Sigmoid colon (tissue), 7 donors: ENCODE measurements around the gene ZSCAN12. TPM values are rescaled to one million over a fixed set of nuclear protein-coding genes. Genes with fewer than 3 reads are reported as not detected.
"Not testable (repeated sequence)": the region's sequence is repeated elsewhere in the genome, so short reads cannot be mapped to it uniquely, and the experiment has no call there.

Experiments used
- DNase-seq: peaks from one replicate; pipeline ENCODE4 v3.0.0-alpha.2; 2019
- H3K27ac ChIP-seq, 4 donors: fragments of 200-600 bp; sonication (generic); one replicate each; pipeline ENCODE4 v1.5.1; 2016 to 2019; ENCODE audit warnings: mild to moderate bottlenecking in 1 of 4
- H3K27me3 ChIP-seq, 3 donors: fragments of 200-600 bp; sonication (generic); one replicate each; pipeline ENCODE4 v1.5.1; 2019; ENCODE audit warnings: mild to moderate bottlenecking in 1 of 3
- H3K36me3 ChIP-seq, 4 donors: fragments of 200-600 bp; sonication (generic); one replicate each; pipeline ENCODE4 v1.5.1; 2016 to 2019
- H3K4me1 ChIP-seq, 4 donors: fragments of 200-600 bp; sonication (generic); one replicate each; pipeline ENCODE4 v1.5.1; 2017 to 2019
- H3K4me3 ChIP-seq, 4 donors: fragments of 200-600 bp; sonication (generic); one replicate each; pipeline ENCODE4 v1.5.1; 2017 to 2019; ENCODE audit warnings: mild to moderate bottlenecking in 2 of 4, moderate library complexity in 1 of 4
- H3K9me3 ChIP-seq, 4 donors: fragments of 200-600 bp in 3 of 4; sonication (generic) in 3 of 4; one replicate each; pipeline versions ENCODE4 v1.5.1 to v1.6.1; 2013 to 2019
- CTCF ChIP-seq, 4 experiments: fragments of 450-650 bp in 3 of 4; fragments of 200-600 bp in 1 of 4; IDR thresholded peaks; one replicate each; pipeline ENCODE4 v1.5.1; 2016 to 2019; ENCODE audit warnings: antibody characterized with exemption in 4 of 4, mild to moderate bottlenecking in 3 of 4, moderate library complexity in 2 of 4
- EP300 ChIP-seq, 4 donors: sonication (generic); formaldehyde crosslinking; IDR thresholded peaks; one replicate each; pipeline ENCODE4 v1.6.1; 2017; ENCODE audit warnings: antibody characterized with exemption in 4 of 4
- POLR2A ChIP-seq, 2 donors: fragments of 450-650 bp; IDR thresholded peaks; one replicate each; pipeline ENCODE4 v1.6.1; 2016; ENCODE audit warnings: antibody characterized with exemption in 2 of 2, mild to moderate bottlenecking in 2 of 2, moderate library complexity in 2 of 2
- POLR2AphosphoS5 ChIP-seq, 4 donors: sonication (generic); formaldehyde crosslinking; IDR thresholded peaks; one replicate each; pipeline ENCODE4 v1.6.1; 2017; ENCODE audit warnings: antibody characterized with exemption in 4 of 4
- WGBS, 2 donors: extraction: QIAGEN DNeasy Blood & Tissue Kit; methylation state at CpG; one replicate each; pipeline ENCODE4 v1.1.7; 2013; 5-methylcytosine and 5-hydroxymethylcytosine counted together
- intact Hi-C: fragments of 100-400 bp; cut with DNase I; formaldehyde crosslinking; loops from one replicate; pipeline ENCODE4 v1.15.1; 2023
- polyA plus RNA-seq, 3 donors: library from polyadenylated mRNA; stranded (reverse); fragments of 200-250 nt; gene quantifications; one replicate each; pipeline ENCODE4 v1.2.3, GENCODE V29; 2013
- total RNA-seq, 4 donors: library from RNA; depleted of rRNA; stranded (reverse); fragments of >200 nt; gene quantifications; one replicate each; pipeline ENCODE4 v1.1.0, GENCODE V29; 2016
- donor health status: healthy with polysubstance abuse.
- donor health status: Bipolar disorder and iron deficiency.
- donor health status: healthy.

ZSCAN12 gene
- total and polyA plus RNA-seq, 7 donors: 1.4 to 7.5 (median 6.1) TPM

DNA sequence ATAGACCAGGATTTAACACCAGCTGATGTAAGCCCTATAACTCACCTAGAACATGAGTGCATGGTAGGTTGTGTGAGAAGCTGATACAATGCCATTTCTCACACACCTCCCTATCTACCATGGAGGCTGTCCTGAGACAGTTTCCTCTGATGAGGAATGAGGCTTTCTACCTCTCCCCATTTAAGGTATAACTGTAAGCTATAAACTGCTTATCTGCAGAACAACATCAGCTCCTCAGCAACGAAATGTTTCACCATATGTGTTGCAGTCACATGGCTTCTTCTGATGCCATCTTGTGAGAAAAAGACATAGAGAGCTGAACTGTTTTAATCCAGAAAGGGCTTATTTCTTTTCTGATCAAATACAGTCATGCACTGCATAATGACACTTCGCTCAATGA, 29.1 kb downstream of the ZSCAN12 start:
- no peak for DNase-seq
- H3K4me1 ChIP-seq: no peaks in the 10 kb centered on the region
- no peak overlapping the region for H3K27ac ChIP-seq
- no peaks in the 10 kb centered on the region for H3K27me3 ChIP-seq
- no peak overlapping the region for H3K4me3 ChIP-seq
- intact Hi-C loops: no loop called here
- peaks cover under 1 to 35% (median 11%) of the 10 kb centered on the region in 4 donors for H3K36me3 ChIP-seq
- H3K9me3 ChIP-seq: no peaks in the 10 kb centered on the region
- TF ChIP-seq POLR2AphosphoS5 (IDR thresholded peaks at IDR 0.05): no peak
- no peak for TF ChIP-seq EP300 (IDR thresholded peaks at IDR 0.05)
- no peak for TF ChIP-seq CTCF (IDR thresholded peaks at IDR 0.05)
- no peak for TF ChIP-seq POLR2A (IDR thresholded peaks at IDR 0.05)
- WGBS, 2 donors: 71 to 90% methylated on average over 2 of the region's 2 CpGs

DNA sequence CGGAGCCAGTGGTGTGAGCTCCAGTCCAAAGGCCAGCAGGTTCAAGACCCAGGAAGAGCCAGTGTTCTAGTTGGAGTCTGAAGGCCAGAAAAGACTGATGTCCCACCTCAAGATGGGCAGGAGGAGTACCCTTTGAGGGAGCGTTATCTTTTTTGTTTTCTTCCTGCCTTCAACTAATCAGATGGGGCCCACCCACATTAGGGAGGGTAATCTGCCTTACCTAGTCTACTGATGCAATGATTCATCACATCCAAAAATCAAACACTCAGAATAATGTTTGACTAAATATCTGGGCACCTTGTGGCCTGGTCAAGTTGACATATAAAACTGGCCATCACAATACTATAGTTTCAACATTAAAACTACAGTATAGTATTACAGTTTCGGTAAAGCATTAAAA, 30.1 kb downstream of the ZSCAN12 start:
- no peak overlapping the region for H3K4me3 ChIP-seq
- no peaks in the 10 kb centered on the region for H3K4me1 ChIP-seq
- TF ChIP-seq POLR2AphosphoS5 (IDR thresholded peaks at IDR 0.05) (no peak), POLR2A (IDR thresholded peaks at IDR 0.05) (no peak), CTCF (IDR thresholded peaks at IDR 0.05) (no peak), EP300 (IDR thresholded peaks at IDR 0.05) (no peak)
- no peak for DNase-seq
- H3K27me3 ChIP-seq: no peaks in the 10 kb centered on the region
- peaks cover 7 to 43% (median 18%) of the 10 kb centered on the region in 4 donors for H3K36me3 ChIP-seq
- H3K27ac ChIP-seq: no peak overlapping the region
- intact Hi-C loops: no loop called here
- H3K9me3 ChIP-seq: no peaks in the 10 kb centered on the region
- WGBS, 2 donors: 97 to 98% methylated on average over 3 of the region's 3 CpGs

DNA sequence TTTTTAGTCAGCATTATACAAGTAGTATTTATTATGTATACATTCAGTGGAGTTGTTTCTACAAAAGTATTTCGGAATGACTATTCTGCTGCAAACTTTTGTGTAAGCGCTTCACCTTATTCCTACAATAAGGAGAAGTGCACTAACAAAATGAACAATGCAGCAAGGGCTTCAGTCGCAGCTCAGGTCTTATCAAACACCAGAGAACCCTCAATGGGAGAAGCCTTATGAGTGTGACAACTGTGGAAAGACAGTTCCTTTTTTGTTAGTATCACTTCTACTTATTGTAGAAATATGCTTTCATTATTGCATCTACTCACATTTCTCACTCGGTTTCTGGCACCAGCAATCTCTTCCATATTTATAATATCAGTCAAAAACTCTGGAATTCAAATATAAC, 31.0 kb downstream of the ZSCAN12 start:
- no peak for DNase-seq
- no peaks in the 10 kb centered on the region for H3K27me3 ChIP-seq
- intact Hi-C loops: no loop called here
- no peaks in the 10 kb centered on the region for H3K9me3 ChIP-seq
- no peak for TF ChIP-seq POLR2A (IDR thresholded peaks at IDR 0.05)
- no peak for TF ChIP-seq POLR2AphosphoS5 (IDR thresholded peaks at IDR 0.05)
- no peak for TF ChIP-seq EP300 (IDR thresholded peaks at IDR 0.05)
- no peak for TF ChIP-seq CTCF (IDR thresholded peaks at IDR 0.05)
- no peak overlapping the region for H3K27ac ChIP-seq
- WGBS, 2 donors: 78 to 88% methylated on average over 4 of the region's 4 CpGs
- peaks cover 12 to 51% (median 24%) of the 10 kb centered on the region in 4 donors for H3K36me3 ChIP-seq
- no peaks in the 10 kb centered on the region for H3K4me1 ChIP-seq
- no peak overlapping the region for H3K4me3 ChIP-seq

- H3K36me3 ChIP-seq: peaks cover 13 to 73% (median 36%) of the 10 kb centered on the region in 4 donors
- H3K27ac ChIP-seq, H3K27me3 ChIP-seq, H3K9me3 ChIP-seq, H3K4me3 ChIP-seq, intact Hi-C loops, DNase-seq, H3K4me1 ChIP-seq: not testable (repeated sequence)
- WGBS, 2 donors: 94 to 96% methylated on average over 4 of the region's 4 CpGs
Observed at GRCh38 chr6:28365590-28365989, 34.0 kb downstream of the ZSCAN12 start.

- TF ChIP-seq EP300 (IDR thresholded peaks at IDR 0.05) (no peak), POLR2A (IDR thresholded peaks at IDR 0.05) (no peak), CTCF (IDR thresholded peaks at IDR 0.05) (no peak), POLR2AphosphoS5 (IDR thresholded peaks at IDR 0.05) (no peak)
- H3K27ac ChIP-seq: no peak overlapping the region
- intact Hi-C loops: no loop called here
- H3K4me1 ChIP-seq: peaks cover 0 to 15% (median 11%) of the 10 kb centered on the region in 4 donors
- H3K36me3 ChIP-seq: peaks cover 13 to 60% (median 36%) of the 10 kb centered on the region in 4 donors
- H3K9me3 ChIP-seq: no peaks in the 10 kb centered on the region
- DNase-seq: no peak
- WGBS, 2 donors: 92 to 93% methylated on average over 2 of the region's 2 CpGs
- no peak overlapping the region for H3K4me3 ChIP-seq
- H3K27me3 ChIP-seq: no peaks in the 10 kb centered on the region
Observed at GRCh38 chr6:28360961-28361360, 38.6 kb downstream of the ZSCAN12 start.

DNA sequence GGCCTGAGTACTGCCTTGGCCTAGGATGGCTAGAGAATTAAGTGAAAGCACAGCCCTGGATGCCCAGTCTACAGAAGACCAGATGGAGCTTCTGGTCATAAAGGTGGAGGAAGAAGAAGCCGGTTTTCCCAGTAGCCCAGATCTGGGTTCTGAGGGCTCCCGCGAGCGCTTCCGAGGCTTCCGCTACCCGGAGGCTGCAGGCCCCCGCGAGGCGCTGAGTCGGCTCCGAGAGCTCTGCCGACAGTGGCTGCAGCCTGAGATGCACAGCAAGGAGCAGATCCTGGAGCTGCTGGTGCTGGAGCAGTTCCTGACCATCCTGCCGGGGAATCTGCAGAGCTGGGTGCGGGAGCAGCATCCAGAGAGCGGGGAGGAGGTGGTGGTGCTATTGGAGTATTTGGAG, 40.0 kb downstream of the ZSCAN12 start:
- not testable (repeated sequence) for H3K4me3 ChIP-seq, H3K27me3 ChIP-seq, H3K27ac ChIP-seq, H3K9me3 ChIP-seq, DNase-seq
- WGBS, 2 donors: 96 to 97% methylated on average over 14 of the region's 16 CpGs
- peaks cover 0 to 26% (median 21%) of the 10 kb centered on the region in 4 donors for H3K4me1 ChIP-seq
- H3K36me3 ChIP-seq: peaks cover 5 to 46% (median 24%) of the 10 kb centered on the region in 4 donors
- intact Hi-C loops: loop anchor here (5.0 to 10.0 kb wide), 7 partner anchors 77 to 1172 kb away; partner anchors contain the start of genes PGBD1, ZNF165, ZNF184 and ZSCAN9
